HEK293 (cell line): ENCODE data around the gene HIPK2.

ENCODE experiments used
- CTCF ChIA-PET: fragments of 350-600 bp; formaldehyde crosslinking; extraction: SDS; loops from one replicate; lab custom pipeline; 2021; ENCODE audit warnings: antibody characterized with exemption; lab: Yijun Ruan, JAX
- POLR2A ChIA-PET: fragments of 300-600 bp; formaldehyde crosslinking; extraction: SDS; loops from one replicate; lab custom pipeline; 2020; ENCODE audit warnings: antibody characterized with exemption, inconsistent platforms; lab: Yijun Ruan, JAX
- H3K27ac ChIP-seq: fragments of 200-500 bp; sonication (Bioruptor generic); 2 replicates; pipeline ENCODE4 v1.5.1; 2014; ENCODE audit warnings: low read depth, low read length, control low read depth, inconsistent platforms; ENCODE audit errors: extremely low read depth
- H3K36me3 ChIP-seq, 2 experiments: fragments of 200-500 bp in 1 of 2; sonication (Bioruptor generic) in 1 of 2; 1 replicate in 1 of 2; 2 replicates in 1 of 2; pipeline ENCODE4 v1.5.1; 2014 to 2017; ENCODE audit warnings: inconsistent platforms in 2 of 2, low read length in 2 of 2; ENCODE audit not compliant: control insufficient read depth in 2 of 2, insufficient read depth in 1 of 2
- H3K4me1 ChIP-seq: fragments of 200-500 bp; sonication (Bioruptor generic); 2 replicates; pipeline ENCODE4 v1.5.1; 2014; ENCODE audit warnings: mild to moderate bottlenecking, low read length, inconsistent platforms; ENCODE audit not compliant: control insufficient read depth, insufficient read depth
- H3K4me3 ChIP-seq: 2 replicates; pipeline ENCODE4 v1.5.1; 2011; ENCODE audit warnings: low read depth, mild to moderate bottlenecking, control low read depth, low read length, moderate library complexity
- H3K9me3 ChIP-seq: fragments of 200-500 bp; sonication (Bioruptor generic); 2 replicates; pipeline ENCODE4 v1.5.1; 2014; ENCODE audit warnings: low read depth, low read length, inconsistent platforms; ENCODE audit not compliant: control insufficient read depth, insufficient read depth
- TRIM28 ChIP-seq: IDR thresholded peaks from 2 replicates; pipeline ENCODE4 v1.6.1; 2011; ENCODE audit warnings: low read length, control low read depth, borderline replicate concordance
- WT1 ChIP-seq: fragments of 450-650 bp; formaldehyde crosslinking; IDR thresholded peaks from 2 replicates; pipeline ENCODE4 v1.5.1; 2016; ENCODE audit warnings: missing biosample characterization, missing genetic modification characterization
- ZFP41 ChIP-seq: fragments of 450-650 bp; formaldehyde crosslinking; IDR thresholded peaks from 2 replicates; pipeline ENCODE4 v1.5.1; 2016; ENCODE audit warnings: missing biosample characterization, missing genetic modification characterization, borderline replicate concordance
- ZNF10 ChIP-seq: fragments of 450-650 bp; formaldehyde crosslinking; IDR thresholded peaks from 2 replicates; pipeline ENCODE4 v1.5.1; 2017; ENCODE audit warnings: missing biosample characterization, missing genetic modification characterization
- ZNF140 ChIP-seq: fragments of 450-650 bp; formaldehyde crosslinking; IDR thresholded peaks from 2 replicates; pipeline ENCODE4 v1.5.1; 2016; ENCODE audit warnings: missing biosample characterization, missing genetic modification characterization
- ZNF174 ChIP-seq: fragments of 450-650 bp; formaldehyde crosslinking; IDR thresholded peaks from 2 replicates; pipeline ENCODE4 v1.5.0; 2017; ENCODE audit warnings: missing biosample characterization, mild to moderate bottlenecking, missing genetic modification characterization
- ZNF239 ChIP-seq: fragments of 450-650 bp; formaldehyde crosslinking; IDR thresholded peaks from 2 replicates; pipeline ENCODE4 v1.5.1; 2016; ENCODE audit warnings: missing biosample characterization, missing genetic modification characterization
- ZNF248 ChIP-seq: fragments of 450-650 bp; formaldehyde crosslinking; IDR thresholded peaks from 2 replicates; pipeline ENCODE4 v1.5.1; 2017; ENCODE audit warnings: missing biosample characterization, missing genetic modification characterization
- ZNF292 ChIP-seq: fragments of 450-650 bp; formaldehyde crosslinking; IDR thresholded peaks from 2 replicates; pipeline ENCODE4 v1.5.1; 2016; ENCODE audit warnings: low read depth, missing biosample characterization, missing genetic modification characterization, borderline replicate concordance
- ZNF341 ChIP-seq: fragments of 450-650 bp; formaldehyde crosslinking; IDR thresholded peaks from 2 replicates; pipeline ENCODE4; 2016; ENCODE audit warnings: low read depth, missing biosample characterization, missing genetic modification characterization
- ZNF544 ChIP-seq: fragments of 450-650 bp; formaldehyde crosslinking; IDR thresholded peaks from 2 replicates; pipeline ENCODE4 v1.5.0; 2017; ENCODE audit warnings: missing biosample characterization, missing genetic modification characterization
- ZNF560 ChIP-seq: fragments of 450-650 bp; formaldehyde crosslinking; IDR thresholded peaks from 2 replicates; pipeline ENCODE4 v1.5.1; 2017; ENCODE audit warnings: missing biosample characterization, missing genetic modification characterization, borderline replicate concordance
- ZNF596 ChIP-seq: fragments of 450-650 bp; IDR thresholded peaks from 2 replicates; pipeline ENCODE4 v1.5.0; 2018; ENCODE audit warnings: missing biosample characterization, mild to moderate bottlenecking, missing genetic modification characterization, moderate library complexity
- ZNF623 ChIP-seq: fragments of 450-650 bp; formaldehyde crosslinking; IDR thresholded peaks from 2 replicates; pipeline ENCODE4 v1.5.1; 2016; ENCODE audit warnings: missing biosample characterization, missing genetic modification characterization
- ZNF639 ChIP-seq: fragments of 450-650 bp; formaldehyde crosslinking; IDR thresholded peaks from 2 replicates; pipeline ENCODE4 v1.5.1; 2016; ENCODE audit warnings: missing biosample characterization, missing genetic modification characterization
- ZNF654 ChIP-seq: fragments of 450-650 bp; formaldehyde crosslinking; IDR thresholded peaks from 2 replicates; pipeline ENCODE4 v1.5.1; 2016; ENCODE audit warnings: low read depth, missing biosample characterization, missing genetic modification characterization
- ZNF707 ChIP-seq: fragments of 450-650 bp; formaldehyde crosslinking; IDR thresholded peaks from 2 replicates; pipeline ENCODE4 v1.5.1; 2016; ENCODE audit warnings: missing biosample characterization, missing genetic modification characterization
- ZSCAN23 ChIP-seq: fragments of 450-650 bp; formaldehyde crosslinking; IDR thresholded peaks from 2 replicates; pipeline ENCODE4 v1.5.1; 2016; ENCODE audit warnings: missing biosample characterization, missing genetic modification characterization
- ZSCAN4 ChIP-seq: fragments of 450-650 bp; formaldehyde crosslinking; IDR thresholded peaks from 2 replicates; pipeline ENCODE4 v1.5.1; 2017; ENCODE audit warnings: missing biosample characterization, missing genetic modification characterization
- TF ChIP-seq, protein P1 (sequence below): fragments of 450-650 bp; formaldehyde crosslinking; IDR thresholded peaks from 2 replicates; pipeline ENCODE4; 2016; ENCODE audit warnings: missing biosample characterization, missing genetic modification characterization

The HIPK2 gene

GRCh38 chr7:139773371-139773770, 4.4 kb downstream of the HIPK2 start:
- Histone ChIP-seq H3K36me3 (peaks cover 0 to 2% of the 10 kb centered on the region in 2 experiments; a peak in 1 of 3 replicates), H3K9me3 (no peaks in the 10 kb centered on the region), H3K4me1 (peaks cover 9% of the 10 kb centered on the region), H3K4me3 (no peak overlapping the region), H3K27ac (no peak overlapping the region)
- TF ChIP-seq ZNF10 (no peak), ZNF654 (tag by site-specific recombination) (no peak), WT1 (no peak), ZNF248 (tag by site-specific recombination) (no peak), ZNF707 (tag by site-specific recombination) (no peak), ZNF239 (tag by site-specific recombination) (no peak), ZSCAN4 (tag by site-specific recombination) (no peak), ZFP41 (no peak), ZNF292 (tag by site-specific recombination) (no peak), ZNF174 (tag by site-specific recombination) (no peak)
- POLR2A ChIA-PET, result no interaction called here
- CTCF ChIA-PET, result interaction anchor here (1.5 kb wide), 1 partner anchor 128 kb away, joined by 3 read pairs; no protein-coding TSS in a partner anchor

- POLR2A ChIA-PET, result no interaction called here
- CTCF ChIA-PET, result interaction anchor here (0.6 kb wide), 1 partner anchor 1902 kb away, joined by 3 read pairs; no protein-coding TSS in a partner anchor
These were observed 4.9 kb downstream of the HIPK2 start for GRCh38 chr7:139772873-139773272.

DNA sequence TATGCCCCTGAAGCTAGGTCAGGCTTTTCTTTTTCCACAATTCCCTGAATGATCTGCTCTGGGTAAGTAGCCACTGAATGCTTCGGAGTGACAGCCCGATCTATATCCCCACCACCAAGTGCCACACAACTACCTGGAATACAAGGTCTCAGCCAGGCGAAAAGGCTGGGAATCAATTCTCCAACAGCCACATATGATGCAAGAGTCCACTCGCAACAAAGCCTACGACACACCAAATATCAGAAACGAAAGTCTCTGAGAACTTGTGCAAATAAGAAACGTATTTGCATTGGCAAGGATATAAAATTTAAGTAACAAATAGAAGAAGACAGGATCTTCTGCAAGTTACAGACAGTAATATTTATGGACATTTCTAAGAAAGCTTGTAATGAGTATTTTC, 5.7 kb downstream of the HIPK2 start:
- ChIA-PET CTCF (interaction anchor here (0.6 kb wide), 1 partner anchor 1903 kb away, joined by 3 read pairs; no protein-coding TSS in a partner anchor), POLR2A (no interaction called here)
- TF ChIP-seq ZNF560 (tag by site-specific recombination) (no peak), ZNF639 (tag by site-specific recombination) (no peak), ZNF341 (tag by site-specific recombination) (no peak), ZNF596 (tag by site-specific recombination) (no peak)
- peaks cover 9% of the 10 kb centered on the region for H3K4me1 ChIP-seq
- peaks cover 0 to 2% of the 10 kb centered on the region in 2 experiments; a peak in 1 of 3 replicates for H3K36me3 ChIP-seq
- no peak overlapping the region for H3K27ac ChIP-seq
- no peaks in the 10 kb centered on the region for H3K9me3 ChIP-seq
- H3K4me3 ChIP-seq, result no peak overlapping the region

More at GRCh38 chr7:139772873-139773272, 4.9 kb downstream of the HIPK2 start:
- peaks cover 9% of the 10 kb centered on the region for H3K4me1 ChIP-seq
- H3K4me3 ChIP-seq, result no peak overlapping the region
- TF ChIP-seq ZSCAN23 (tag by site-specific recombination) (no peak), ZNF623 (tag by site-specific recombination) (no peak), ZNF544 (tag by site-specific recombination) (no peak), ZNF654 (tag by site-specific recombination) (no peak), TRIM28 (no peak), ZNF140 (tag by site-specific recombination) (no peak)
- TF ChIP-seq, protein P1, sequence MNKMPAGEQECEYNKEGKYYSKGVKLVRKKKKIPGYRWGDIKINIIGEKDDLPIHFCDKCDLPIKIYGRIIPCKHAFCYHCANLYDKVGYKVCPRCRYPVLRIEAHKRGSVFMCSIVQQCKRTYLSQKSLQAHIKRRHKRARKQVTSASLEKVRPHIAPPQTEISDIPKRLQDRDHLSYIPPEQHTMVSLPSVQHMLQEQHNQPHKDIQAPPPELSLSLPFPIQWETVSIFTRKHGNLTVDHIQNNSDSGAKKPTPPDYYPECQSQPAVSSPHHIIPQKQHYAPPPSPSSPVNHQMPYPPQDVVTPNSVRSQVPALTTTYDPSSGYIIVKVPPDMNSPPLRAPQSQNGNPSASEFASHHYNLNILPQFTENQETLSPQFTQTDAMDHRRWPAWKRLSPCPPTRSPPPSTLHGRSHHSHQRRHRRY (tag by site-specific recombination), result no peak
- H3K9me3 ChIP-seq, result no peaks in the 10 kb centered on the region
- peaks cover 0 to 2% of the 10 kb centered on the region in 2 experiments; a peak in 1 of 3 replicates for H3K36me3 ChIP-seq
- no peak overlapping the region for H3K27ac ChIP-seq
